HG02885 (cell line): ENCODE results near the gene ZNF277.

Experiments used
- ATAC-seq: cut with Tn5 transposase; IDR thresholded peaks from one replicate; pipeline ENCODE4 v1.9.1; 2021; ENCODE audit warnings: mild to moderate bottlenecking; ENCODE audit not compliant: unreplicated experiment, poor library complexity

Gene ZNF277

GRCh38 chr7:112183266-112183665, 23.2 kb upstream of the ZNF277 start:
- no peak for ATAC-seq

GRCh38 chr7:112184455-112184854, 22.0 kb upstream of the ZNF277 start:
- ATAC-seq = no peak

- ATAC-seq = peak; percentile 39
These were observed 21.3 kb upstream of the ZNF277 start for GRCh38 chr7:112185005-112185834.

- ATAC-seq = no peak
These were observed 20.2 kb upstream of the ZNF277 start for GRCh38 chr7:112186300-112186699.

- no peak for ATAC-seq
These were observed 18.2 kb upstream of the ZNF277 start for GRCh38 chr7:112188257-112188656.

- ATAC-seq = no peak
These were observed 16.8 kb upstream of the ZNF277 start for GRCh38 chr7:112189691-112190090.

GRCh38 chr7:112190120-112190519, 16.4 kb upstream of the ZNF277 start:
- ATAC-seq = no peak

- no peak for ATAC-seq
These were observed 14.0 kb upstream of the ZNF277 start for GRCh38 chr7:112192236-112193154.

- no peak for ATAC-seq
These were observed 12.5 kb upstream of the ZNF277 start for GRCh38 chr7:112193915-112194502.

- ATAC-seq = no peak
These were observed 10.8 kb upstream of the ZNF277 start for GRCh38 chr7:112195717-112196116.

GRCh38 chr7:112197322-112197721, 9.2 kb upstream of the ZNF277 start:
- ATAC-seq = no peak

- ATAC-seq = no peak
These were observed 7.3 kb upstream of the ZNF277 start for GRCh38 chr7:112199035-112199655.

GRCh38 chr7:112199672-112200071, 6.8 kb upstream of the ZNF277 start:
- no peak for ATAC-seq

GRCh38 chr7:112201411-112201810, 5.1 kb upstream of the ZNF277 start:
- ATAC-seq = no peak

GRCh38 chr7:112201839-112202238, 4.7 kb upstream of the ZNF277 start:
- no peak for ATAC-seq

- no peak for ATAC-seq
These were observed 3.7 kb upstream of the ZNF277 start for GRCh38 chr7:112202816-112203215.

GRCh38 chr7:112203365-112203739, 3.1 kb upstream of the ZNF277 start:
- no peak for ATAC-seq

- ATAC-seq = no peak
These were observed 1.8 kb upstream of the ZNF277 start for GRCh38 chr7:112204499-112205342.

GRCh38 chr7:112205343-112206237, 905 bp upstream of the ZNF277 start:
- peak; percentile 16 for ATAC-seq
